Measurements from ENCODE around the gene S100A7A.

- TF ChIP-seq CTCF (IDR thresholded peaks at IDR 0.05; ENCODE audit: extremely low read depth in 1 of 2, insufficient read depth in 1 of 2, low read depth in 1 of 2, low read length in 2 of 2) (no peak), POLR2A (IDR thresholded peaks at IDR 0.05; ENCODE audit: low read depth, low read length) (no peak)
Observed at GRCh38 chr1:153439273-153439672, 23.0 kb downstream of the S100A7A start.

Measured in endothelial cell of umbilical vein (primary cell).